H9 (cell line): ENCODE results near the gene ANXA4. TPM values are rescaled to one million over a fixed set of nuclear protein-coding genes. Genes with fewer than 3 reads are reported as not detected.

Source experiments
- DNase-seq: peaks from one replicate; pipeline ENCODE4 v3.0.0-alpha.2; 2017
- H2AFZ ChIP-seq: one replicate; pipeline ENCODE4 v1.6.1; 2013; ENCODE audit warnings: mild to moderate bottlenecking, low read length, control low read depth, moderate library complexity
- H2AK5ac ChIP-seq: 2 replicates; pipeline ENCODE4 v1.6.1; 2013; ENCODE audit warnings: low read length, control low read depth, mixed read lengths; ENCODE audit not compliant: insufficient read length
- H2BK120ac ChIP-seq: one replicate; pipeline ENCODE4 v1.6.1; 2013; ENCODE audit warnings: low read depth, mild to moderate bottlenecking, low read length, control low read depth, inconsistent platforms; ENCODE audit not compliant: poor library complexity, severe bottlenecking
- H2BK12ac ChIP-seq: 2 replicates; pipeline ENCODE4 v1.6.1; 2013; ENCODE audit warnings: low read length, control low read depth, mixed read lengths, low read depth; ENCODE audit not compliant: insufficient read length
- H2BK15ac ChIP-seq: 2 replicates; pipeline ENCODE4 v1.6.1; 2013; ENCODE audit warnings: low read depth, low read length, control low read depth
- H2BK20ac ChIP-seq: one replicate; pipeline ENCODE4 v1.6.1; 2013; ENCODE audit warnings: low read depth, mild to moderate bottlenecking, low read length, control low read depth, inconsistent platforms; ENCODE audit not compliant: poor library complexity, severe bottlenecking
- H2BK5ac ChIP-seq: 2 replicates; pipeline ENCODE4 v1.6.1; 2013; ENCODE audit warnings: low read length, control low read depth, mixed read lengths; ENCODE audit not compliant: insufficient read length
- H3K14ac ChIP-seq: 2 replicates; pipeline ENCODE4 v1.6.1; 2013; ENCODE audit warnings: low read length, control low read depth; ENCODE audit not compliant: insufficient read depth
- H3K18ac ChIP-seq: 2 replicates; pipeline ENCODE4 v1.6.1; 2013; ENCODE audit warnings: low read depth, mild to moderate bottlenecking, mixed read lengths, low read length, control low read depth; ENCODE audit not compliant: insufficient read length
- H3K23ac ChIP-seq: 2 replicates; pipeline ENCODE4 v1.6.1; 2013; ENCODE audit warnings: low read length, control low read depth, mixed read lengths, low read depth; ENCODE audit not compliant: insufficient read length
- H3K23me2 ChIP-seq: 2 replicates; pipeline ENCODE4 v1.6.1; 2013; ENCODE audit warnings: low read depth, mild to moderate bottlenecking, mixed read lengths, low read length, control low read depth; ENCODE audit not compliant: insufficient read length, poor library complexity, severe bottlenecking
- H3K27ac ChIP-seq: 2 replicates; pipeline ENCODE4 v1.5.1; 2013; ENCODE audit warnings: low read length, control low read depth, mixed read lengths, low read depth; ENCODE audit not compliant: insufficient read length
- H3K27me3 ChIP-seq: 2 replicates; pipeline ENCODE4 v1.6.1; 2013; ENCODE audit warnings: low read length, control low read depth, inconsistent platforms; ENCODE audit not compliant: insufficient read depth
- H3K4ac ChIP-seq: 2 replicates; pipeline ENCODE4 v1.6.1; 2013; ENCODE audit warnings: low read depth, mild to moderate bottlenecking, control low read depth, inconsistent platforms, low read length, moderate library complexity
- H3K4me1 ChIP-seq: 2 replicates; pipeline ENCODE4 v1.6.1; 2013; ENCODE audit warnings: low read length, control low read depth, inconsistent platforms; ENCODE audit not compliant: insufficient read depth
- H3K4me2 ChIP-seq: 2 replicates; pipeline ENCODE4 v1.6.1; 2013; ENCODE audit warnings: low read length, control low read depth, mixed read lengths; ENCODE audit not compliant: insufficient read length, insufficient read depth
- H3K56ac ChIP-seq: 2 replicates; pipeline ENCODE4 v1.6.1; 2013; ENCODE audit warnings: low read depth, mild to moderate bottlenecking, mixed read lengths, low read length, control low read depth; ENCODE audit not compliant: insufficient read length
- H3K79me1 ChIP-seq: 2 replicates; pipeline ENCODE4 v1.6.1; 2013; ENCODE audit warnings: low read depth, mild to moderate bottlenecking, moderate library complexity, low read length, control low read depth, inconsistent platforms; ENCODE audit not compliant: insufficient read depth, poor library complexity, severe bottlenecking
- H3K79me2 ChIP-seq: 2 replicates; pipeline ENCODE4 v1.6.1; 2013; ENCODE audit warnings: low read length, control low read depth, inconsistent platforms; ENCODE audit not compliant: insufficient read depth
- H3K9ac ChIP-seq: 2 replicates; pipeline ENCODE4 v1.6.1; 2013; ENCODE audit warnings: low read length, control low read depth, mixed read lengths; ENCODE audit not compliant: insufficient read length; ENCODE audit errors: extremely low read depth
- H3K9me3 ChIP-seq: one replicate; pipeline ENCODE4 v1.6.1; 2013; ENCODE audit warnings: low read depth, low read length, inconsistent platforms; ENCODE audit not compliant: control insufficient read depth
- H3T11ph ChIP-seq: one replicate; pipeline ENCODE4 v1.6.1; 2013; ENCODE audit warnings: mild to moderate bottlenecking, low read length, control low read depth, inconsistent platforms
- H4K20me1 ChIP-seq: one replicate; pipeline ENCODE4 v1.6.1; 2013; ENCODE audit not compliant: control insufficient read depth, insufficient read length, insufficient read depth
- H4K5ac ChIP-seq: 2 replicates; pipeline ENCODE4 v1.6.1; 2013; ENCODE audit warnings: low read depth, mild to moderate bottlenecking, mixed read lengths, low read length, control low read depth; ENCODE audit not compliant: insufficient read length
- H4K8ac ChIP-seq: replicated peaks from 2 replicates; pipeline ENCODE4 v1.6.1; 2013; ENCODE audit warnings: low read length, control low read depth, mixed read lengths, low read depth; ENCODE audit not compliant: insufficient read length
- H4K91ac ChIP-seq: 2 replicates; pipeline ENCODE4 v1.6.1; 2013; ENCODE audit warnings: low read depth, mild to moderate bottlenecking, moderate library complexity, mixed read lengths, low read length, control low read depth; ENCODE audit not compliant: insufficient read length
- H3K27ac Mint-ChIP-seq, 3 experiments: 2 replicates in 2 of 3; 3 replicates in 1 of 3; pipeline ENCODE4 v1.8.0; 2020 to 2021; ENCODE audit warnings: mixed read lengths in 3 of 3, mild to moderate bottlenecking in 1 of 3, moderate library complexity in 1 of 3
- H3K27me3 Mint-ChIP-seq: 2 replicates; pipeline ENCODE4 v1.8.0; 2021; ENCODE audit warnings: low read depth, mild to moderate bottlenecking, moderate library complexity, mixed read lengths
- H3K36me3 Mint-ChIP-seq, 3 experiments: 2 replicates in 2 of 3; 3 replicates in 1 of 3; pipeline ENCODE4 v1.8.0; 2020 to 2021; ENCODE audit warnings: low read depth in 3 of 3, mixed read lengths in 3 of 3; ENCODE audit not compliant: insufficient read depth in 1 of 3
- H3K4me1 Mint-ChIP-seq, 2 experiments: 2 replicates each; pipeline ENCODE4 v1.8.0; 2020; ENCODE audit warnings: mixed read lengths in 2 of 2
- H3K4me3 Mint-ChIP-seq, 2 experiments: 2 replicates in 1 of 2; 3 replicates in 1 of 2; pipeline ENCODE4 v1.8.0; 2020 to 2021; ENCODE audit warnings: mild to moderate bottlenecking in 2 of 2, mixed read lengths in 2 of 2, moderate library complexity in 1 of 2
- H3K9me3 Mint-ChIP-seq, 2 experiments: 2 replicates in 1 of 2; 3 replicates in 1 of 2; pipeline ENCODE4 v1.8.0; 2020; ENCODE audit warnings: mild to moderate bottlenecking in 2 of 2, mixed read lengths in 2 of 2, moderate library complexity in 1 of 2
- CTCF ChIP-seq: fragments of 200-600 bp; sonication (generic); conservative IDR thresholded peaks from 3 replicates; pipeline ENCODE4 v1.8.0; 2021; ENCODE audit warnings: antibody characterized with exemption, mild to moderate bottlenecking
- WGBS: extraction: QIAGEN DNeasy Blood & Tissue Kit; methylation state at CpG from one replicate; pipeline ENCODE4 v1.1.7; 2013; ENCODE audit warnings: missing lambda C conversion rate, low lambda C conversion rate, mixed read lengths; ENCODE audit not compliant: insufficient read length; ENCODE audit errors: extremely low coverage; 5-methylcytosine and 5-hydroxymethylcytosine counted together
- total RNA-seq: library from RNA; stranded (reverse); gene quantifications from 2 replicates; pipeline ENCODE4 v1.2.1, GENCODE V29; 2021

ANXA4 gene
- total RNA-seq, 1 experiment from 2014 or later: 14.4 TPM

GRCh38 chr2:69742322-69742952 lies 503 bp downstream of the ANXA4 start:
- DNase-seq: no peak
- H3K36me3 Mint-ChIP-seq: no peaks in the 10 kb centered on the region; a peak in 1 of 7 replicates
- Histone ChIP-seq H3K9ac (no peak overlapping the region), H3K18ac (peak overlapping the region; percentile 85), H3K27ac (no peak overlapping the region), H2AFZ (no peak overlapping the region), H2BK20ac (no peak overlapping the region), H3K56ac (no peak overlapping the region), H4K5ac (no peak overlapping the region), H4K8ac (no peak overlapping the region), H3K23me2 (peaks cover 14% of the 10 kb centered on the region), H3K4me2 (peak overlapping the region; percentile 100), H3K79me2 (no peaks in the 10 kb centered on the region), H3K27me3 (peaks cover 1% of the 10 kb centered on the region; the same call in 1 of the 2 replicates), H3K14ac (peak overlapping the region; percentile 89; the same call in 1 of the 2 replicates), H2BK5ac (no peak overlapping the region), H4K20me1 (no peaks in the 10 kb centered on the region), H4K91ac (no peak overlapping the region), H2BK12ac (no peak overlapping the region), H2AK5ac (no peak overlapping the region), H3T11ph (no peak overlapping the region), H2BK15ac (no peak overlapping the region), H3K23ac (no peak overlapping the region), H3K4ac (no peak overlapping the region), H3K79me1 (no peaks in the 10 kb centered on the region), H3K9me3 (no peaks in the 10 kb centered on the region), H2BK120ac (no peak overlapping the region), H3K4me1 (no peaks in the 10 kb centered on the region)
- H3K4me3 Mint-ChIP-seq: peak overlapping the region; percentile 81 to 83
- peaks cover 17 to 20% of the 10 kb centered on the region in 2 experiments for H3K4me1 Mint-ChIP-seq
- H3K9me3 Mint-ChIP-seq: no peaks in the 10 kb centered on the region; a peak in 1 of 5 replicates
- no peak for TF ChIP-seq CTCF
- H3K27me3 Mint-ChIP-seq: peaks cover 30% of the 10 kb centered on the region
- H3K27ac Mint-ChIP-seq: no peak overlapping the region
- WGBS: no CpG with 5 or more reads among the region's 22 CpGs
